GM18870 (cell line): ENCODE results near the gene TCN2.
"Not testable (repeated sequence)": the region's sequence is repeated elsewhere in the genome, so short reads cannot be mapped to it uniquely, and the experiment has no call there.

Experiments used
- ATAC-seq: cut with Tn5 transposase; IDR thresholded peaks from one replicate; pipeline ENCODE4 v1.9.1; 2021; ENCODE audit warnings: moderate library complexity; ENCODE audit not compliant: unreplicated experiment

TCN2 gene

GRCh38 chr22:30609260-30610185 lies 2.5 kb downstream of the TCN2 start:
- peak; percentile 48 for ATAC-seq

GRCh38 chr22:30610299-30610698 lies 3.3 kb downstream of the TCN2 start:
- ATAC-seq: no peak

- no peak for ATAC-seq
These were observed 4.2 kb downstream of the TCN2 start for GRCh38 chr22:30611197-30611596.

- no peak for ATAC-seq
These were observed 5.8 kb downstream of the TCN2 start for GRCh38 chr22:30612789-30613188.

- ATAC-seq: no peak
These were observed 7.3 kb downstream of the TCN2 start for GRCh38 chr22:30614268-30614667.

- no peak for ATAC-seq
These were observed 7.9 kb downstream of the TCN2 start for GRCh38 chr22:30614879-30615278.

GRCh38 chr22:30615543-30615954 lies 8.6 kb downstream of the TCN2 start:
- no peak for ATAC-seq

GRCh38 chr22:30617819-30618218 lies 10.8 kb downstream of the TCN2 start:
- ATAC-seq: no peak

- ATAC-seq: not testable (repeated sequence)
These were observed 12.9 kb downstream of the TCN2 start for GRCh38 chr22:30619909-30620308.

- ATAC-seq: no peak
These were observed 19.4 kb downstream of the TCN2 start for GRCh38 chr22:30626413-30626812.

GRCh38 chr22:30627471-30627870 lies 20.5 kb downstream of the TCN2 start:
- no peak for ATAC-seq

- ATAC-seq: no peak
These were observed 21.5 kb downstream of the TCN2 start for GRCh38 chr22:30628491-30628890.

- ATAC-seq: not testable (repeated sequence)
These were observed 24.5 kb downstream of the TCN2 start for GRCh38 chr22:30631469-30631868.

- ATAC-seq: peak; percentile 46
These were observed 27.7 kb downstream of the TCN2 start for GRCh38 chr22:30634471-30635233.

GRCh38 chr22:30635273-30636225 lies 28.6 kb downstream of the TCN2 start, which contains the start of gene SLC35E4:
Gene SLC35E4, plus strand, starts transcription at chr22:30635781. Its CDS starts 670 bp downstream, at chr22:30636451.
- peak; percentile 34 for ATAC-seq

- ATAC-seq: no peak
These were observed 29.5 kb downstream of the TCN2 start for GRCh38 chr22:30636226-30637077.

GRCh38 chr22:30637701-30638114 lies 30.7 kb downstream of the TCN2 start:
- no peak for ATAC-seq

GRCh38 chr22:30640361-30640760 lies 33.4 kb downstream of the TCN2 start:
- no peak for ATAC-seq

GRCh38 chr22:30640839-30641430 lies 34.0 kb downstream of the TCN2 start:
- no peak for ATAC-seq
